HepG2 (cell line): ENCODE results near the gene CLBA1. TPM values are rescaled to one million over a fixed set of nuclear protein-coding genes. Genes with fewer than 3 reads are reported as not detected.

Source experiments
- ATF3 ChIP-seq: sonication (generic); formaldehyde crosslinking; IDR thresholded peaks from 2 replicates; pipeline ENCODE4 v1.4.0; 2020; ENCODE audit warnings: missing genetic modification reagents
- ATF6 ChIP-seq: sonication (generic); formaldehyde crosslinking; conservative IDR thresholded peaks from 2 replicates; pipeline ENCODE4 v1.4.0; 2020; ENCODE audit warnings: missing genetic modification reagents
- DDIT3 ChIP-seq: sonication (generic); formaldehyde crosslinking; IDR thresholded peaks from 2 replicates; pipeline ENCODE4 v1.4.0; 2020; ENCODE audit warnings: mild to moderate bottlenecking, missing genetic modification reagents
- E2F2 ChIP-seq: sonication (generic); formaldehyde crosslinking; IDR thresholded peaks from 2 replicates; pipeline ENCODE4 v1.4.0; 2020; ENCODE audit warnings: missing genetic modification reagents, borderline replicate concordance
- EEA1 ChIP-seq: sonication (generic); formaldehyde crosslinking; IDR thresholded peaks from 2 replicates; pipeline ENCODE4 v1.5.1; 2020; ENCODE audit warnings: mild to moderate bottlenecking, missing genetic modification reagents, borderline replicate concordance
- ETV5 ChIP-seq: IDR thresholded peaks from 2 replicates; pipeline ENCODE4 v1.6.1; 2018; ENCODE audit warnings: missing biosample characterization, missing genetic modification reagents, inconsistent platforms, borderline replicate concordance
- HOXA7 ChIP-seq: sonication (generic); formaldehyde crosslinking; IDR thresholded peaks from 2 replicates; pipeline ENCODE4 v1.8.1; 2022; ENCODE audit warnings: mild to moderate bottlenecking, missing genetic modification reagents, moderate library complexity
- PCBP2 ChIP-seq: fragments of 200-400 bp; formaldehyde crosslinking; optimal IDR thresholded peaks from 2 replicates; pipeline ENCODE3; 2018; ENCODE audit warnings: low read length, low read depth; ENCODE audit not compliant: poor library complexity, severe bottlenecking
- SALL2 ChIP-seq: sonication (generic); formaldehyde crosslinking; IDR thresholded peaks from 2 replicates; pipeline ENCODE4 v1.8.1; 2023; ENCODE audit warnings: mild to moderate bottlenecking, missing genetic modification reagents, inconsistent platforms
- TCF7 ChIP-seq: sonication (generic); IDR thresholded peaks from 2 replicates; pipeline ENCODE4 v1.6.1; 2016; ENCODE audit warnings: antibody characterized with exemption, low read depth
- ZBTB10 ChIP-seq: sonication (generic); formaldehyde crosslinking; IDR thresholded peaks from 2 replicates; pipeline ENCODE4 v1.4.0; 2020; ENCODE audit warnings: missing genetic modification reagents, borderline replicate concordance
- ZEB1 ChIP-seq: IDR thresholded peaks from 2 replicates; pipeline ENCODE4 v1.6.1; 2012; ENCODE audit warnings: mild to moderate bottlenecking, low read depth, inconsistent platforms; ENCODE audit not compliant: insufficient replicate concordance
- ZFY ChIP-seq: sonication (generic); formaldehyde crosslinking; IDR thresholded peaks from 2 replicates; pipeline ENCODE4 v1.4.0; 2020; ENCODE audit warnings: missing genetic modification reagents
- ZNF101 ChIP-seq: sonication (generic); formaldehyde crosslinking; IDR thresholded peaks from 2 replicates; pipeline ENCODE4 v1.4.0; 2020; ENCODE audit warnings: mild to moderate bottlenecking, low read depth, missing genetic modification reagents, borderline replicate concordance
- ZNF430 ChIP-seq: sonication (generic); formaldehyde crosslinking; IDR thresholded peaks from 2 replicates; pipeline ENCODE4 v1.9.0; 2021; ENCODE audit warnings: mild to moderate bottlenecking, missing genetic modification reagents
- ZNF614 ChIP-seq: IDR thresholded peaks from 2 replicates; pipeline ENCODE4 v1.6.1; 2018; ENCODE audit warnings: missing biosample characterization, missing genetic modification reagents, inconsistent platforms, borderline replicate concordance
- ZNF687 ChIP-seq: sonication (generic); formaldehyde crosslinking; IDR thresholded peaks from 2 replicates; pipeline ENCODE4 v1.5.1; 2020; ENCODE audit warnings: mild to moderate bottlenecking, missing genetic modification reagents, moderate library complexity
- polyA plus RNA-seq, 8 experiments: library from polyadenylated mRNA; depleted of rRNA in 3 of 8; stranded (reverse) in 7 of 8; unstranded in 1 of 8; fragments of >200 nt; fragmentation: Illumina TruSeq in 4 of 8; extraction: Trizol in 4 of 8; gene quantifications; 2 replicates each; pipeline versions ENCODE4 v1.2.1 to v1.2.3, GENCODE V29; 2011 to 2016; ENCODE audit warnings: low read depth in 4 of 8, missing spikeins in 1 of 8, mixed read lengths in 1 of 8; ENCODE audit not compliant: insufficient read depth in 1 of 8
- total RNA-seq, 5 experiments: library from RNA; depleted of rRNA; stranded (reverse); fragments of >200 nt; fragmentation: Illumina TruSeq; extraction: Trizol; gene quantifications; 2 replicates each; pipeline ENCODE4 v1.2.3, GENCODE V29; 2016; ENCODE audit warnings: low read depth in 1 of 5

CLBA1 gene
- total and polyA plus RNA-seq, 2 of the 13 experiments (the other 11 are each of a cell fraction or from before 2014, with no cell fraction given), result 1.2 to 1.4 TPM

GRCh38 chr14:105020815-105021655, 35.4 kb downstream of the CLBA1 start, which contains the start of gene CDCA4 (continued):
- TF ChIP-seq ZBTB10 (CRISPR knock-in tag) (no peak), ETV5 (no peak), ATF6 (CRISPR knock-in tag) (no peak), ZNF687 (CRISPR knock-in tag) (peak; percentile 92), EEA1 (CRISPR knock-in tag) (0 out of 2 replicates have a peak, but pooled peaks have one; percentile 16), TCF7 (no peak), DDIT3 (CRISPR knock-in tag) (no peak), SALL2 (CRISPR knock-in tag) (0 out of 2 replicates have a peak, but pooled peaks have one; percentile 1), ZFY (CRISPR knock-in tag) (peak; percentile 86), ZEB1 (peak; percentile 28), ZNF101 (CRISPR knock-in tag) (no peak), PCBP2 (no peak), E2F2 (peak; percentile 79; the same call in 1 of the 2 replicates), HOXA7 (no peak), ATF3 (CRISPR knock-in tag) (no peak), ZNF614 (CRISPR knock-in tag) (no peak), ZNF430 (CRISPR knock-in tag) (peak; percentile 71; the same call in 1 of the 2 replicates)
